ENCODE results near the gene DZIP1L.

- no peak for TF ChIP-seq PATZ1 (CRISPR knock-in tag; IDR thresholded peaks at IDR 0.05; ENCODE audit: borderline replicate concordance)
- no peak for TF ChIP-seq ZFP30 (CRISPR knock-in tag; IDR thresholded peaks at IDR 0.05)
- no peak for TF ChIP-seq BACH2 (CRISPR knock-in tag; IDR thresholded peaks at IDR 0.05; ENCODE audit: borderline replicate concordance)
These were observed 33.9 kb downstream of the DZIP1L start for GRCh38 chr3:138081371-138082084.
